Measurements from ENCODE around the gene RNU1-3.
"Not testable (repeated sequence)": the region's sequence is repeated elsewhere in the genome, so short reads cannot be mapped to it uniquely, and the experiment has no call there.

The RNU1-3 gene

DNA sequence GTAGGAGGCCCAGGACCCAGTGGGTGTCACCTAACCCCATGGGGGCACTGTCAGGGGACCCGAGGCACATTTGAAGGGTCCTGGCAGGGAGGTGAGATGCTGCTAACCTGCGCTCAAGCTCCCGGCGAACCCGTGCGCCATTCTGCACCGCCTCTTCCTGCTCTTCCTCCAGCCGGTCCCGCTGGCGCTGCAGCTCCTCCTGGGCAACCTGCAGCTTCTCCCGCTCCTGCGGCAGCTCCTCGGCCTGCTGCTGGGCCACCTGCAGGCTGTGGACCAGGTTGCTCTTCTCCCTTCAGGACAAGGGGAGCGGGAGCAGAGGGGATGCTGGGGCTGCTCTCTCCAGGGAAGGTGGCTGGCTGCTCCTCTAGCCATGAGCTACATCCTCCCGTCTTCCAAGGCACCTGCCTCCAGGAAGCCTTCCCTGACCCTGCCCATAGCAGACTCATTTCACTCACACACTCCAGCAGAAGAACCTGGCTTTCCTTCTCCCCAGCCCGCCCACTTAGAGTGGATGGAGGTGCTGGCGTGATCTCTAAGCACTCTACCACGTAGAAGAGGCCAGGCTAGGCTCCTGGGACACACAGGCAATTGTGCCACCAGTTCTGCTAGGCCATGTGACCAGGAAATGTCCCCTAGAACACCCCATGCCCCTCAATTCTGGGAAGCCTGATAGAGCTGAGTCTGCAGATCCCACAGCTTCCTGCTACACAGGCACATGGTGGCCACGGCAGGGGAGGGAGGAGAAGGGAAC is 38.2 kb downstream of the RNU1-3 start:
- no peak for TF ChIP-seq CTCF (conservative IDR thresholded peaks at IDR 0.05; ENCODE audit: control insufficient read depth, insufficient read depth, low read depth, low read length)
- DNase-seq (ENCODE audit: low read depth) = no peak
- no peak overlapping the region for H3K4me3 ChIP-seq (ENCODE audit: control insufficient read depth, low read depth, low read length)

GRCh38 chr1:16626409-16626983 is 40.3 kb downstream of the RNU1-3 start:
- DNase-seq (ENCODE audit: low read depth); H3K4me3 ChIP-seq (ENCODE audit: control insufficient read depth, low read depth, low read length): not testable (repeated sequence)

- TF ChIP-seq CTCF (conservative IDR thresholded peaks at IDR 0.05; ENCODE audit: control insufficient read depth, insufficient read depth, low read depth, low read length) = no peak
- no peak overlapping the region for H3K4me3 ChIP-seq (ENCODE audit: control insufficient read depth, low read depth, low read length)
- DNase-seq (ENCODE audit: low read depth) = no peak
These were observed 41.0 kb downstream of the RNU1-3 start for GRCh38 chr1:16625497-16626408.

DNA sequence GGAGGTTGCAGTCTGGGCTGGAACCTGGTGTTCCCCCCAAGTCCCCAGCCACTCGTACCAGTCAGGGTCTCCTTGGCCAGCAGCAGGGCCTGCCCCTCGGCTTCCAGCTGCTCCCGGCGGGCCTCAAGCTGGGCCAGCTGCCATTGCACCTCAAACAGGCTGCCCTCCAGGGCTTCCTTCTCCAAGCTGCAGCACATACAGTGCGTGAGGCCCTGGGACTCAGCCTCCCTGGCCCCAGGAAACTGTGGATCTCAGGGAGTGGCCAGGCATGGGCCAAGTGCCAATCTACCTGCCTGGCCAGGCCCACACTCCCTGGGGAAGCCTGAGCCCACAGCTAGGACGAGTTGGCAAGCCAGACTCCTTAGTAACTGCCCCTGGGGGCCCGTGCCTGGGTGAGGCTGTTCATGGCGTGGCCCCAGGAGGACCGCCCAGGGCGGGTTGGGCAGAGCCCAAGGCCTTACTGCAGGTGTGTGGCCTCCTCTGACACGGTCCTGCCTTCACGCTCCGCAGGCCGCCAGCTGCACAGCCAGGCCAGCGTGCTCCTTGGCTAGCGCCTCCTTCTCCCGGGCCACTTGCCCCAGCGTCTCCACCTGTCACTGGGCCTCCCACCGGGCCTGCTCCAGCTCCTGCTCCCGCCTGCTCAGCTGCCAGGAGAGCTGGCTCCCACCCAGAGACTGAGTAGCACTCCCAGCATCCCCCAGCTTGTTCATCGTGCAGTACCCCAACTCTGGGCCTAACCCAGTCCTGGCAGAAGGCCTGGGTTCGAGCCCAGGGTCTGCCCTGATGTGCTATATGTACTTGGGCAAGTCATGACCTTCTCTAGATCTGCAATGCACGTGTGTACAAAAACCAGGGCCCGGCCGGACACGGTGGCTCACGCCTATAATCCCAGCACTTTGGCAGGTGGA is 42.7 kb downstream of the RNU1-3 start:
- DNase-seq (ENCODE audit: low read depth); H3K4me3 ChIP-seq (ENCODE audit: control insufficient read depth, low read depth, low read length): not testable (repeated sequence)

- peak; percentile 98 for DNase-seq (ENCODE audit: low read depth)
- H3K4me3 ChIP-seq (ENCODE audit: control insufficient read depth, low read depth, low read length) = not testable (repeated sequence)
These were observed 43.4 kb downstream of the RNU1-3 start for GRCh38 chr1:16623337-16623736.

DNA sequence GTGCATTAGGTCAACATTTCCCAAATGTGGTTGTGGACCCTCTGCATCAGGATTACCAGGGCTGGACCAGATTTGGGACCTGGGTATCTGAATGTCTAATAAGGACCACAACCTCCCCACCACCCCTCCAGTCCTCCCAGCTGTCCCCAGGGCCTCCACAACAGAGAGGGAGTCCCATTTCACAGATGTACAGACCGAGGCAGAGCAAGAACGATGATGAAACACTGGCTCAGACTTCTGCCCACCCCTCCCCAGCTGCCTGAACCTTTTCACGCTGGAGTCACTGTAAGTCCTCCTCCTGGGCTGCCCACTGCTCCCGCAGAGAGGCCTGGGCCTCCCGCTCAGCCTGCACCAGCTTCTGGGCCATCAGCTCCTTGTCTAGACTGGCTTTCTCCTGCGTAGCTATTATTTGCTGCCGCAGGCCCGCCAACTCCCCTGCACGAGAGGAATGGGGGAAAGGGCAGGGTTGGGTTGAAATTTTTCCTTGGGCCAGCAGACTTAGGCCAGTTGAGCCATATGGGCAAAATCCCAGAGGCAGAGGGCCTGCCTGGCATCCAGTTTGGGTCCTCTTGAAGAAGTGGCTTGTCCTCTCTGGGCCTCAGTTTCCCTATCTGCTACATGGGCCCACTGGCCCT is 45.0 kb downstream of the RNU1-3 start:
- not testable (repeated sequence) for H3K4me3 ChIP-seq (ENCODE audit: control insufficient read depth, low read depth, low read length); DNase-seq (ENCODE audit: low read depth)

- H3K4me3 ChIP-seq (ENCODE audit: control insufficient read depth, low read depth, low read length) = no peak overlapping the region
- DNase-seq (ENCODE audit: low read depth) = no peak
- TF ChIP-seq CTCF (conservative IDR thresholded peaks at IDR 0.05; ENCODE audit: control insufficient read depth, insufficient read depth, low read depth, low read length) = no peak
These were observed 45.5 kb downstream of the RNU1-3 start for GRCh38 chr1:16621300-16621658.

GRCh38 chr1:16619803-16620501 is 46.8 kb downstream of the RNU1-3 start:
- DNase-seq (ENCODE audit: low read depth); H3K4me3 ChIP-seq (ENCODE audit: control insufficient read depth, low read depth, low read length): not testable (repeated sequence)
